NCI-H446 treated with DMSO at 0.1 percent for 48 hours (cell line): Measurements from ENCODE around the gene MICOS13.

Experiments
- DNase-seq: peaks from one replicate; lab custom pipeline; 2025; lab: John Stamatoyannopoulos, UW

The MICOS13 gene

GRCh38 chr19:5628461-5628860 lies 51.9 kb downstream of the MICOS13 start:
- DNase-seq: no peak
